ENCODE results near the gene EEPD1.

EEPD1 gene

GRCh38 chr7:36276428-36277248, 123.6 kb downstream of the EEPD1 start:
- Histone ChIP-seq H3K27me3 (ENCODE audit: insufficient read depth, low read depth, severe bottlenecking) (no peaks in the 10 kb centered on the region), H3K36me3 (no peaks in the 10 kb centered on the region), H3K9me3 (ENCODE audit: severe bottlenecking) (no peaks in the 10 kb centered on the region), H3K27ac (no peak overlapping the region), H3K4me3 (ENCODE audit: low read depth, low read length) (no peak overlapping the region)
- no peak for DNase-seq
- no peak for TF ChIP-seq CTCF (IDR thresholded peaks at IDR 0.05; ENCODE audit: low read depth, low read length)

GRCh38 chr7:36277249-36277542, 124.1 kb downstream of the EEPD1 start:
- no peaks in the 10 kb centered on the region for H3K27me3 ChIP-seq (ENCODE audit: insufficient read depth, low read depth, severe bottlenecking)
- DNase-seq = no peak

GRCh38 chr7:36278069-36278619, 125.1 kb downstream of the EEPD1 start:
- no peaks in the 10 kb centered on the region for H3K36me3 ChIP-seq
- no peaks in the 10 kb centered on the region for H3K9me3 ChIP-seq (ENCODE audit: severe bottlenecking)
- no peak for DNase-seq
- no peak overlapping the region for H3K27ac ChIP-seq
- no peak overlapping the region for H3K4me3 ChIP-seq (ENCODE audit: low read depth, low read length)
- H3K27me3 ChIP-seq (ENCODE audit: insufficient read depth, low read depth, severe bottlenecking) = no peaks in the 10 kb centered on the region
- no peak for TF ChIP-seq CTCF (IDR thresholded peaks at IDR 0.05; ENCODE audit: low read depth, low read length)

More at GRCh38 chr7:36277249-36277542, 124.1 kb downstream of the EEPD1 start:
- no peaks in the 10 kb centered on the region for H3K9me3 ChIP-seq (ENCODE audit: severe bottlenecking)
- no peaks in the 10 kb centered on the region for H3K36me3 ChIP-seq
- H3K27ac ChIP-seq = no peak overlapping the region
- no peak for TF ChIP-seq CTCF (IDR thresholded peaks at IDR 0.05; ENCODE audit: low read depth, low read length)
- no peak overlapping the region for H3K4me3 ChIP-seq (ENCODE audit: low read depth, low read length)

- no peak overlapping the region for H3K27ac ChIP-seq
- no peak for DNase-seq
- H3K9me3 ChIP-seq (ENCODE audit: severe bottlenecking) = no peaks in the 10 kb centered on the region
- H3K36me3 ChIP-seq = no peaks in the 10 kb centered on the region
- H3K27me3 ChIP-seq (ENCODE audit: insufficient read depth, low read depth, severe bottlenecking) = no peaks in the 10 kb centered on the region
- no peak overlapping the region for H3K4me3 ChIP-seq (ENCODE audit: low read depth, low read length)
- no peak for TF ChIP-seq CTCF (IDR thresholded peaks at IDR 0.05; ENCODE audit: low read depth, low read length)
Measured at GRCh38 chr7:36278620-36279172, 125.6 kb downstream of the EEPD1 start.

- DNase-seq = no peak
- Histone ChIP-seq H3K9me3 (ENCODE audit: severe bottlenecking) (no peaks in the 10 kb centered on the region), H3K27ac (no peak overlapping the region), H3K36me3 (no peaks in the 10 kb centered on the region), H3K4me3 (ENCODE audit: low read depth, low read length) (no peak overlapping the region), H3K27me3 (ENCODE audit: insufficient read depth, low read depth, severe bottlenecking) (no peaks in the 10 kb centered on the region)
- no peak for TF ChIP-seq CTCF (IDR thresholded peaks at IDR 0.05; ENCODE audit: low read depth, low read length)
Measured at GRCh38 chr7:36279200-36279925, 126.3 kb downstream of the EEPD1 start.
